ENCODE data around the gene PRKCB. TPM values are rescaled to one million over a fixed set of nuclear protein-coding genes. Genes with fewer than 3 reads are reported as not detected.

PRKCB gene
- polyA plus RNA-seq, 3 donors, result 57.4 to 87.4 (median 75.5) TPM

GRCh38 chr16:24011237-24011636 is 175.5 kb downstream of the PRKCB start:
- Histone ChIP-seq H3K4me2 (replicated peaks; ENCODE audit: extremely low read depth, low read length, poor library complexity, severe bottlenecking) (no peak overlapping the region), H3K27me3 (ENCODE audit: control insufficient read depth in 2 of 2, insufficient read depth in 2 of 2, low read length in 2 of 2) (no peaks in the 10 kb centered on the region), H3K9ac (ENCODE audit: insufficient read depth, low read length, poor library complexity, severe bottlenecking) (no peak overlapping the region), H3K4me1 (ENCODE audit: control insufficient read depth in 1 of 2, insufficient read depth in 2 of 2, low read length in 2 of 2) (peaks cover 49 to 60% of the 10 kb centered on the region in 2 donors), H2AFZ (ENCODE audit: insufficient read depth, low read depth, low read length, poor library complexity, severe bottlenecking) (no peak overlapping the region), H3K36me3 (replicated peaks in 1 of 2; ENCODE audit: control insufficient read depth in 1 of 2, insufficient read depth in 2 of 2, low read length in 2 of 2) (peaks cover 12 to 43% of the 10 kb centered on the region in 2 donors), H3K27ac (ENCODE audit: low read depth in 1 of 2, low read length in 2 of 2) (peak overlapping the region in 1 of 2 donors; percentile 13), H3K79me2 (ENCODE audit: insufficient read depth, low read length) (peaks cover 25% of the 10 kb centered on the region), H3K4me3 (replicated peaks in 1 of 3; ENCODE audit: low read depth in 2 of 3, low read length in 3 of 3) (no peak overlapping the region), H3K9me3 (replicated peaks in 1 of 2; ENCODE audit: control insufficient read depth in 1 of 2, insufficient read depth in 1 of 2, low read length in 2 of 2) (no peaks in the 10 kb centered on the region), H4K20me1 (ENCODE audit: insufficient read depth, low read length) (peaks cover 97% of the 10 kb centered on the region)
- no peak overlapping the region for H3K4me3 Mint-ChIP-seq
- peaks cover 35 to 48% of the 10 kb centered on the region in 2 donors for H3K36me3 Mint-ChIP-seq
- peaks cover 65% of the 10 kb centered on the region for H3K4me1 Mint-ChIP-seq
- no peaks in the 10 kb centered on the region for H3K9me3 Mint-ChIP-seq
- H3K27me3 Mint-ChIP-seq (ENCODE audit: low read depth in 3 of 3), result no peaks in the 10 kb centered on the region
- no peak for DNase-seq
- H3K27ac Mint-ChIP-seq, result peak overlapping the region in 2 of 7 donors; percentile 27 to 52
- no peak for TF ChIP-seq CTCF (IDR thresholded peaks at IDR 0.05)
- intact Hi-C loops (cut with micrococcal nuclease), result loop anchor here (2.0 to 5.0 kb wide), 4 partner anchors 44 to 209 kb away; no protein-coding TSS in a partner anchor

GRCh38 chr16:24013054-24013636 is 177.4 kb downstream of the PRKCB start:
- Histone ChIP-seq H2AFZ (ENCODE audit: insufficient read depth, low read depth, low read length, poor library complexity, severe bottlenecking) (no peak overlapping the region), H3K4me1 (ENCODE audit: control insufficient read depth in 1 of 2, insufficient read depth in 2 of 2, low read length in 2 of 2) (peaks cover 45 to 51% of the 10 kb centered on the region in 2 donors), H3K9me3 (replicated peaks in 1 of 2; ENCODE audit: control insufficient read depth in 1 of 2, insufficient read depth in 1 of 2, low read length in 2 of 2) (no peaks in the 10 kb centered on the region), H3K27ac (ENCODE audit: low read depth in 1 of 2, low read length in 2 of 2) (peak overlapping the region; percentile 75 to 78), H3K27me3 (ENCODE audit: control insufficient read depth in 2 of 2, insufficient read depth in 2 of 2, low read length in 2 of 2) (no peaks in the 10 kb centered on the region), H4K20me1 (ENCODE audit: insufficient read depth, low read length) (peaks cover 93% of the 10 kb centered on the region), H3K9ac (ENCODE audit: insufficient read depth, low read length, poor library complexity, severe bottlenecking) (no peak overlapping the region), H3K4me2 (replicated peaks; ENCODE audit: extremely low read depth, low read length, poor library complexity, severe bottlenecking) (no peak overlapping the region), H3K4me3 (replicated peaks in 1 of 3; ENCODE audit: low read depth in 2 of 3, low read length in 3 of 3) (no peak overlapping the region), H3K79me2 (ENCODE audit: insufficient read depth, low read length) (peaks cover 19% of the 10 kb centered on the region), H3K36me3 (replicated peaks in 1 of 2; ENCODE audit: control insufficient read depth in 1 of 2, insufficient read depth in 2 of 2, low read length in 2 of 2) (peaks cover 3 to 29% of the 10 kb centered on the region in 2 donors)
- no peak for DNase-seq
- Mint-ChIP-seq H3K27ac (peak overlapping the region; percentile 86 to 95 (median 91)), H3K36me3 (peaks cover 26 to 44% of the 10 kb centered on the region in 2 donors), H3K27me3 (ENCODE audit: low read depth in 3 of 3) (no peaks in the 10 kb centered on the region), H3K4me3 (no peak overlapping the region), H3K4me1 (peaks cover 62% of the 10 kb centered on the region), H3K9me3 (no peaks in the 10 kb centered on the region)
- 100% methylated on average over 1 of the region's 5 CpGs for WGBS (ENCODE audit: insufficient coverage)
- intact Hi-C loops (cut with micrococcal nuclease), result loop anchor here (5.0 kb wide), 3 partner anchors 46 to 211 kb away; no protein-coding TSS in a partner anchor
- TF ChIP-seq CTCF (IDR thresholded peaks at IDR 0.05), result no peak

Measured in CD14-positive monocyte (primary cell).